ENCODE results near the gene FOXP1. TPM values are rescaled to one million over a fixed set of nuclear protein-coding genes. Genes with fewer than 3 reads are reported as not detected.

Gene FOXP1
- total RNA-seq, 1 donor from 2014 or later, result 33.2 TPM

GRCh38 chr3:71598292-71598691 is 14.8 kb upstream of the FOXP1 start:
- FAIRE-seq (no peak), DNase-seq (ENCODE audit: low read depth) (no peak)
- Histone ChIP-seq H3K4me3 (ENCODE audit: low read depth, low read length) (no peak overlapping the region), H3K27me3 (ENCODE audit: control insufficient read depth, insufficient read depth, low read length) (no peaks in the 10 kb centered on the region), H3K36me3 (ENCODE audit: control insufficient read depth, insufficient read depth, low read length) (no peaks in the 10 kb centered on the region)
- no peak for TF ChIP-seq CTCF (IDR thresholded peaks at IDR 0.05; ENCODE audit: insufficient read depth, low read length, severe bottlenecking)

- H3K36me3 ChIP-seq (ENCODE audit: control insufficient read depth, insufficient read depth, low read length), result no peaks in the 10 kb centered on the region
- FAIRE-seq (no peak), DNase-seq (ENCODE audit: low read depth) (peak; percentile 17)
- H3K27me3 ChIP-seq (ENCODE audit: control insufficient read depth, insufficient read depth, low read length), result no peaks in the 10 kb centered on the region
- no peak for TF ChIP-seq CTCF (IDR thresholded peaks at IDR 0.05; ENCODE audit: insufficient read depth, low read length, severe bottlenecking)
- H3K4me3 ChIP-seq (ENCODE audit: low read depth, low read length), result no peak overlapping the region
Measured at GRCh38 chr3:71597286-71597685, 13.8 kb upstream of the FOXP1 start.

DNA sequence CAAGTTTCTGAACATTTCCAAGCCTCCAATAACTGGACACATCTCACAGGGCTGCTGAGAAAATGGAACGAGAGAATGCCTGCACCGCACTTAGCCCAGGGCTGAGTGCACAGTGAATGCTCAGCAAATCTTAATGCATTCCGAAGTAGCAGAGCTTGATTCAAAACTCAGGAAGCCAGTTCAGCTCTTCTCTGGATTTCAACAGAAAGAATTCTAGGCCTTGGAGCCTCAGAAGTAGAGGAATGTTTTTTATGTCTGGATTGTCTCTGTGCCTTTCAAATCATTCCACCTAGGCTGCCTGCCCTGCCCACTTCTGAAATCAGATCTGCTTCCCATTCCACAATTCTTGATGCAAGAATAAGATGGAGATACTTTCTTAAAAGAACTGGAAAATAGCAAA is 9.6 kb upstream of the FOXP1 start:
- no peaks in the 10 kb centered on the region for H3K27me3 ChIP-seq (ENCODE audit: control insufficient read depth, insufficient read depth, low read length)
- no peak overlapping the region for H3K4me3 ChIP-seq (ENCODE audit: low read depth, low read length)
- TF ChIP-seq CTCF (IDR thresholded peaks at IDR 0.05; ENCODE audit: insufficient read depth, low read length, severe bottlenecking), result no peak
- H3K36me3 ChIP-seq (ENCODE audit: control insufficient read depth, insufficient read depth, low read length), result no peaks in the 10 kb centered on the region
- no peak for DNase-seq (ENCODE audit: low read depth)
- no peak for FAIRE-seq

GRCh38 chr3:71591101-71591500 is 7.6 kb upstream of the FOXP1 start:
- no peak for DNase-seq (ENCODE audit: low read depth)
- Histone ChIP-seq H3K36me3 (ENCODE audit: control insufficient read depth, insufficient read depth, low read length) (no peaks in the 10 kb centered on the region), H3K27me3 (ENCODE audit: control insufficient read depth, insufficient read depth, low read length) (no peaks in the 10 kb centered on the region), H3K4me3 (ENCODE audit: low read depth, low read length) (no peak overlapping the region)
- FAIRE-seq, result no peak
- TF ChIP-seq CTCF (IDR thresholded peaks at IDR 0.05; ENCODE audit: insufficient read depth, low read length, severe bottlenecking), result no peak

GRCh38 chr3:71589132-71589531 is 5.6 kb upstream of the FOXP1 start:
- no peaks in the 10 kb centered on the region for H3K36me3 ChIP-seq (ENCODE audit: control insufficient read depth, insufficient read depth, low read length)
- FAIRE-seq, result no peak
- H3K4me3 ChIP-seq (ENCODE audit: low read depth, low read length), result no peak overlapping the region
- DNase-seq (ENCODE audit: low read depth), result no peak
- H3K27me3 ChIP-seq (ENCODE audit: control insufficient read depth, insufficient read depth, low read length), result no peaks in the 10 kb centered on the region
- TF ChIP-seq CTCF (IDR thresholded peaks at IDR 0.05; ENCODE audit: insufficient read depth, low read length, severe bottlenecking), result no peak

GRCh38 chr3:71587958-71588357 is 4.4 kb upstream of the FOXP1 start:
- TF ChIP-seq CTCF (IDR thresholded peaks at IDR 0.05; ENCODE audit: insufficient read depth, low read length, severe bottlenecking), result no peak
- H3K4me3 ChIP-seq (ENCODE audit: low read depth, low read length), result no peak overlapping the region
- FAIRE-seq, result no peak
- no peaks in the 10 kb centered on the region for H3K36me3 ChIP-seq (ENCODE audit: control insufficient read depth, insufficient read depth, low read length)
- no peaks in the 10 kb centered on the region for H3K27me3 ChIP-seq (ENCODE audit: control insufficient read depth, insufficient read depth, low read length)
- no peak for DNase-seq (ENCODE audit: low read depth)

All from bronchial epithelial cell (primary cell).